WI38 (cell line): ENCODE results near the gene BTBD6.
"Not testable (repeated sequence)": the region's sequence is repeated elsewhere in the genome, so short reads cannot be mapped to it uniquely, and the experiment has no call there.

Experiments used
- H3K4me3 ChIP-seq: 2 replicates; pipeline ENCODE4 v1.5.1; 2011; ENCODE audit warnings: low read depth, mild to moderate bottlenecking, control low read depth, low read length
- CTCF ChIP-seq: IDR thresholded peaks from 2 replicates; pipeline ENCODE4 v1.5.1; 2012; ENCODE audit warnings: low read depth, mild to moderate bottlenecking, control low read depth, low read length

Gene BTBD6

GRCh38 chr14:105269405-105269804 lies 21.1 kb downstream of the BTBD6 start:
- H3K4me3 ChIP-seq = no peak overlapping the region
- no peak for TF ChIP-seq CTCF

- no peak for TF ChIP-seq CTCF
- no peak overlapping the region for H3K4me3 ChIP-seq
These were observed 23.0 kb downstream of the BTBD6 start for GRCh38 chr14:105271224-105271890.

- TF ChIP-seq CTCF = no peak
- H3K4me3 ChIP-seq = no peak overlapping the region
These were observed 24.3 kb downstream of the BTBD6 start for GRCh38 chr14:105272623-105273022.

GRCh38 chr14:105273062-105273461 lies 24.7 kb downstream of the BTBD6 start:
- no peak overlapping the region for H3K4me3 ChIP-seq
- no peak for TF ChIP-seq CTCF

- TF ChIP-seq CTCF = no peak
- H3K4me3 ChIP-seq = no peak overlapping the region
These were observed 26.3 kb downstream of the BTBD6 start for GRCh38 chr14:105274637-105275036.

- TF ChIP-seq CTCF = no peak
- no peak overlapping the region for H3K4me3 ChIP-seq
These were observed 27.1 kb downstream of the BTBD6 start for GRCh38 chr14:105275267-105275946.

- not testable (repeated sequence) for H3K4me3 ChIP-seq
These were observed 29.1 kb downstream of the BTBD6 start for GRCh38 chr14:105277448-105277847.
